GM10248 (cell line): ENCODE results near the gene NFKB1.

Experiments
- CTCF ChIA-PET: fragments of 300-600 bp; sonication (Branson Sonifier 250); formaldehyde crosslinking; extraction: SDS; loops from one replicate; lab custom pipeline; 2021; ENCODE audit warnings: antibody characterized with exemption; lab: Yijun Ruan, JAX
- POLR2A ChIA-PET: fragments of 350-650 bp; sonication (Branson Sonifier 250); formaldehyde crosslinking; extraction: SDS; loops from one replicate; lab custom pipeline; 2020; ENCODE audit warnings: antibody characterized with exemption; lab: Yijun Ruan, JAX
- DNase-seq: peaks from one replicate; pipeline ENCODE4 v3.0.0; 2012; ENCODE audit errors: extremely low spot score
- CTCF ChIP-seq: IDR thresholded peaks from 2 replicates; pipeline ENCODE4 v1.5.1; 2012; ENCODE audit warnings: mild to moderate bottlenecking, low read depth; ENCODE audit errors: extremely low read depth, missing control alignments, control extremely low read depth

Gene NFKB1

GRCh38 chr4:102517753-102518152, 16.6 kb downstream of the NFKB1 start:
- ChIA-PET POLR2A (no interaction called here), CTCF (interaction anchor here (1.5 kb wide), 2 partner anchors 11 to 12 kb away, joined by 4 to 6 read pairs; no protein-coding TSS in a partner anchor)
- no peak for DNase-seq
- no peak for TF ChIP-seq CTCF

- no peak for TF ChIP-seq CTCF
- ChIA-PET CTCF (interaction anchor here (1.1 to 1.5 kb wide), 3 partner anchors 11 to 19 kb away, joined by 3 to 4 read pairs (median 3); no protein-coding TSS in a partner anchor), POLR2A (no interaction called here)
- no peak for DNase-seq
These were observed 17.6 kb downstream of the NFKB1 start for GRCh38 chr4:102518703-102519131.

GRCh38 chr4:102519925-102520324, 18.8 kb downstream of the NFKB1 start:
- CTCF ChIA-PET, result interaction anchor here (0.8 to 1.9 kb wide), 8 partner anchors 8 to 21 kb away, joined by 3 to 7 read pairs (median 4); partner anchors contain the start of gene NFKB1
- no peak for DNase-seq

GRCh38 chr4:102521570-102521969, 20.4 kb downstream of the NFKB1 start:
- DNase-seq, result no peak
- POLR2A ChIA-PET, result no interaction called here
- CTCF ChIA-PET, result interaction anchor here (1.3 to 1.8 kb wide), 4 partner anchors 10 to 130 kb away, joined by 3 to 8 read pairs (median 6); no protein-coding TSS in a partner anchor
- TF ChIP-seq CTCF, result no peak

More at GRCh38 chr4:102519925-102520324, 18.8 kb downstream of the NFKB1 start:
- POLR2A ChIA-PET, result interaction anchor here (1.2 kb wide), 1 partner anchor 9 kb away, joined by 4 read pairs; no protein-coding TSS in a partner anchor
- TF ChIP-seq CTCF, result no peak

GRCh38 chr4:102522031-102522440, 20.9 kb downstream of the NFKB1 start:
- no peak for DNase-seq
- ChIA-PET CTCF (interaction anchor here (1.3 to 1.8 kb wide), 4 partner anchors 11 to 130 kb away, joined by 3 to 8 read pairs (median 6); no protein-coding TSS in a partner anchor), POLR2A (no interaction called here)
- no peak for TF ChIP-seq CTCF

GRCh38 chr4:102524691-102525090, 23.5 kb downstream of the NFKB1 start:
- ChIA-PET POLR2A (no interaction called here), CTCF (interaction anchor here (1.0 to 2.0 kb wide), 6 partner anchors 10 to 75 kb away, joined by 3 to 7 read pairs (median 4); no protein-coding TSS in a partner anchor)
- no peak for TF ChIP-seq CTCF
- no peak for DNase-seq

- CTCF ChIA-PET, result interaction anchor here (0.8 to 2.0 kb wide), 8 partner anchors 10 to 75 kb away, joined by 3 to 7 read pairs (median 3); no protein-coding TSS in a partner anchor
- DNase-seq, result no peak
- TF ChIP-seq CTCF, result no peak
- POLR2A ChIA-PET, result no interaction called here
These were observed 23.9 kb downstream of the NFKB1 start for GRCh38 chr4:102525097-102525496.
